ENCODE data around the gene C9orf43. TPM values are rescaled to one million over a fixed set of nuclear protein-coding genes. Genes with fewer than 3 reads are reported as not detected.

C9orf43 gene
- total RNA-seq, 2 experiments from 2014 or later = 1.8 to 2.9 TPM

DNA sequence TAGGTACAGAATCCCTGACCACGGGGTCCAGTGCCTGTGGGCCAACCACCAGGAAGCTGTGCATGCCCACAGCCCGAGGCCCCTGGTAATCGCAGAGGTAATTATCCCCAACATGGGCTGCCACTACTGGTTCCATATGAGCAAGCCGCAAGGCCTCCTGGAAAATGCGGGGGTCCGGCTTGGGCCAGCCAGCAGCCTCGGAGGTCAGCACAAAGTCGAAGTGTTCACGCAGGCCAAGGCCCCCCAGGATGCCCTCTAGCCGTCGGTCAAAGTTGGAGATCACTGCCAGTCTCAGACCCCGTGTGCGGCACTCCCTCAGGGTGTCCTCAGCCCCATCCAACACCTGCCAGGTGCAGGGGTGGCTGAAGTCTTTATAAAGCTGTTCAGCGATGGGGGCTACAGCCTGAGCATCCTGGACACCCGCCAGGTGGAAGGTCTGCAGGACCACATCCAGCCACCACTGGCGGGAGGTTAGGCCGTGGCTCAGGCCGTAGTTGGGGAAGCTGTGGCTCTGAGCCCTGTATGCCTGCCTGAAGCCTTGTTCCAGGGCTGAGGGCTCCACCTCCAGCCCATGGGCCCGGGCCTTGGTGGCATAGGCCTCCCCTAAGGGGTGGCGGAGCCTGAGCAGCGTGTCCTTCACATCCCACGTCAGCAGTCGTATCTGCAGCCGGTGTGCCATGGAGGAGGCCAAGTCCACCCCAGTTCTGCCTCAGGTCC, 36.7 kb upstream of the C9orf43 start:
- BruUV-seq (replicated peaks) = no TSS peak
- Histone ChIP-seq H3K4me2 (ENCODE audit: low read length) (no peak overlapping the region), H3K4me3 (ENCODE audit: low read depth, low read length, poor library complexity, severe bottlenecking) (no peak overlapping the region), H3K79me2 (ENCODE audit: insufficient read depth, low read depth, low read length) (no peaks in the 10 kb centered on the region), H3K36me3 (ENCODE audit: insufficient read depth, low read length) (peaks cover 24% of the 10 kb centered on the region; the same call in 1 of the 2 replicates), H3K9me3 (ENCODE audit: low read length) (no peaks in the 10 kb centered on the region), H2AFZ (ENCODE audit: low read length) (no peak overlapping the region), H3K4me1 (ENCODE audit: insufficient read depth, low read length, poor library complexity, severe bottlenecking) (peaks cover 14% of the 10 kb centered on the region), H3K27ac (ENCODE audit: low read depth, low read length, poor library complexity, severe bottlenecking) (no peak overlapping the region), H4K20me1 (ENCODE audit: insufficient read depth, low read length) (no peaks in the 10 kb centered on the region), H3K9me2 (ENCODE audit: insufficient read depth, low read length) (no peaks in the 10 kb centered on the region)
- TF ChIP-seq EZH2phosphoT487 (IDR thresholded peaks at IDR 0.05; ENCODE audit: borderline replicate concordance, low read depth, low read length) = no peak
- TF ChIP-seq, protein P1, sequence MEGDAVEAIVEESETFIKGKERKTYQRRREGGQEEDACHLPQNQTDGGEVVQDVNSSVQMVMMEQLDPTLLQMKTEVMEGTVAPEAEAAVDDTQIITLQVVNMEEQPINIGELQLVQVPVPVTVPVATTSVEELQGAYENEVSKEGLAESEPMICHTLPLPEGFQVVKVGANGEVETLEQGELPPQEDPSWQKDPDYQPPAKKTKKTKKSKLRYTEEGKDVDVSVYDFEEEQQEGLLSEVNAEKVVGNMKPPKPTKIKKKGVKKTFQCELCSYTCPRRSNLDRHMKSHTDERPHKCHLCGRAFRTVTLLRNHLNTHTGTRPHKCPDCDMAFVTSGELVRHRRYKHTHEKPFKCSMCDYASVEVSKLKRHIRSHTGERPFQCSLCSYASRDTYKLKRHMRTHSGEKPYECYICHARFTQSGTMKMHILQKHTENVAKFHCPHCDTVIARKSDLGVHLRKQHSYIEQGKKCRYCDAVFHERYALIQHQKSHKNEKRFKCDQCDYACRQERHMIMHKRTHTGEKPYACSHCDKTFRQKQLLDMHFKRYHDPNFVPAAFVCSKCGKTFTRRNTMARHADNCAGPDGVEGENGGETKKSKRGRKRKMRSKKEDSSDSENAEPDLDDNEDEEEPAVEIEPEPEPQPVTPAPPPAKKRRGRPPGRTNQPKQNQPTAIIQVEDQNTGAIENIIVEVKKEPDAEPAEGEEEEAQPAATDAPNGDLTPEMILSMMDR (conservative IDR thresholded peaks at IDR 0.05; ENCODE audit: low read length) = no peak
- DNase-seq (ENCODE audit: low spot score) = no peak
- ChIA-PET POLR2A (interaction anchor here (1.1 to 1.4 kb wide), 2 partner anchors 9 to 29 kb away, joined by 3 to 4 read pairs; no protein-coding TSS in a partner anchor), CTCF (ENCODE audit: unreplicated experiment) (no interaction called here)
- intact Hi-C loops (cut with micrococcal nuclease; ENCODE audit: unreplicated experiment) = no loop called here

GRCh38 chr9:113375057-113376023, 35.2 kb upstream of the C9orf43 start:
- no peaks in the 10 kb centered on the region for H3K9me2 ChIP-seq (ENCODE audit: insufficient read depth, low read length)
- intact Hi-C loops (cut with micrococcal nuclease; ENCODE audit: unreplicated experiment) = loop anchor here (2.0 kb wide), 1 partner anchor 35 kb away; the partner anchor contains the start of genes C9orf43 and POLE3
- BruUV-seq (replicated peaks) = TSS peak; percentile 86
- H3K79me2 ChIP-seq (ENCODE audit: insufficient read depth, low read depth, low read length) = no peaks in the 10 kb centered on the region
- H4K20me1 ChIP-seq (ENCODE audit: insufficient read depth, low read length) = no peaks in the 10 kb centered on the region
- CTCF ChIA-PET (ENCODE audit: unreplicated experiment) = no interaction called here
- POLR2A ChIA-PET = interaction anchor here (1.0 to 1.2 kb wide), 4 partner anchors 11 to 28 kb away, joined by 3 to 6 read pairs (median 3); no protein-coding TSS in a partner anchor
- no peaks in the 10 kb centered on the region for H3K9me3 ChIP-seq (ENCODE audit: low read length)
- peak overlapping the region; percentile 95 for H3K4me2 ChIP-seq (ENCODE audit: low read length)
- peaks cover 14% of the 10 kb centered on the region for H3K4me1 ChIP-seq (ENCODE audit: insufficient read depth, low read length, poor library complexity, severe bottlenecking)
- no peak for DNase-seq (ENCODE audit: low spot score)
- H2AFZ ChIP-seq (ENCODE audit: low read length) = no peak overlapping the region
- H3K4me3 ChIP-seq (ENCODE audit: low read depth, low read length, poor library complexity, severe bottlenecking) = peak overlapping the region; percentile 76
- no peak overlapping the region for H3K27ac ChIP-seq (ENCODE audit: low read depth, low read length, poor library complexity, severe bottlenecking)
- H3K36me3 ChIP-seq (ENCODE audit: insufficient read depth, low read length) = peaks cover 24% of the 10 kb centered on the region; the same call in 1 of the 2 replicates
- TF ChIP-seq EZH2phosphoT487 (IDR thresholded peaks at IDR 0.05; ENCODE audit: borderline replicate concordance, low read depth, low read length) = no peak
- TF ChIP-seq, protein P1 (conservative IDR thresholded peaks at IDR 0.05; ENCODE audit: low read length) = no peak

All from OCI-LY7 (cell line).